GM19328 (cell line): ENCODE results near the gene RILPL2.
"Not testable (repeated sequence)": the region's sequence is repeated elsewhere in the genome, so short reads cannot be mapped to it uniquely, and the experiment has no call there.

Experiments
- ATAC-seq: cut with Tn5 transposase; IDR thresholded peaks from one replicate; pipeline ENCODE4 v1.9.1; 2021; ENCODE audit warnings: mild to moderate bottlenecking, moderate library complexity; ENCODE audit not compliant: unreplicated experiment

RILPL2 gene

GRCh38 chr12:123407269-123407668, 29.2 kb downstream of the RILPL2 start:
- not testable (repeated sequence) for ATAC-seq

DNA sequence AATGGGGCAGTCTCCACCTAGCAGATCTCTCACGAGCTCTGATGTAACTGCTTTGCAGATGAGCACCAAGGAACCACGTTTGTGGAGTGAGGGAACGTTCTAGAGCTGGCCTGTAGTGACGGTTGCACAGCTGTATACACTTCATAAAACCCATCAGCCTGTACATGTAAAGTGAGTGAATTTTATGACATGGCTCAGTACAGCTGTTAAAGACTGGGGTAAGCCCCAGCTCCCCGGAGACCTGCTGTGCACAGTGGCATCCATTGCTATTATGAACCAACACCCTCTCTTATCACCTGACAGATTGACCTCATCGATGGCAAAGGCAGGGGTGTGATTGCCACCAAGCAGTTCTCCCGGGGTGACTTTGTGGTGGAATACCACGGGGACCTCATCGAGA, 31.9 kb downstream of the RILPL2 start:
- no peak for ATAC-seq

DNA sequence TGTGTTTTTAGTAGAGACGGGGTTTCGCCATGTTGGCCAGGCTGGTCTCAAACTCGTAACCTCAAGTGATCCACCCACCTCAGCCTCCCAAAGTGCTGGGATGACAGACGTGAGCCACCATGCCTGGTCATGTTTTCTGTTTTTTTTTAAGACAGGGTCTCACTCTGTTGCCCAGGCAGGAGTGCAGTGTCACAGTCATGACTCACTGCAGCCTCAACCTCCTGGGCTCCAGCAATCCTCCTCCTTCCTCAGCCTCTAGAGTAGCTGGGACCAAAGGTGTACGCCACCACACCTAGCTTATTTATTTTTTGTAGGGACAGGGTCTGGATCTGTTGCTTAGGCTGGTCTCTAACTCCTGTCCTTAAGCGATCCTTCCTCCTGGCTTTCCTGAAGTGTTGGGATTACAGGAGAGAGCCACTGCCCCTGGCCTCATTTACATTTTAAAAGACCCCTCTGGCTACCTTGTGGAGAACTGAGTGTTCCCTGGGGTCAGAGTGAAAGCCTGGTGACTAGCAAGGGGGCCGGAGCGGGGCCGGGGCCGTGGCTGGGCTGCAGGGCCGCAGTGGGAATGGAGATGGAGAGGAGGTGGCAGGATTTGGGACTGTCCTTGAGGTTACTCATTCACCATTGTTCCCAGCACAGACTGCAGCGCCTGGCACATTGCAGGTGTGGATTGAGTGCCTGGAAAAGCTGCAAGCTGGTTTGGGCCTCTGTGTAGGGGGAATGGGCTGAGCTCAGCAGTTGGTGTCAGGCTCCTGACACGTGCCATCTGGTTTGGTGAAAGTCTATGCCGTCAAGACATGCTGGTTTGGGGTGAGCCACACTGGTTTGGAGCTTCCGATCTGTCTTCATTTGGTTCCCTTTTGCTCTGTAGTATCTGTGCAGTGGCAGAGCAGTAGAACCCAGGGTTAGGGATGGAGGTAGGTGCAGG, 34.5 kb downstream of the RILPL2 start:
- no peak for ATAC-seq

- ATAC-seq = no peak
Observed at GRCh38 chr12:123399255-123399617, 37.2 kb downstream of the RILPL2 start.

DNA sequence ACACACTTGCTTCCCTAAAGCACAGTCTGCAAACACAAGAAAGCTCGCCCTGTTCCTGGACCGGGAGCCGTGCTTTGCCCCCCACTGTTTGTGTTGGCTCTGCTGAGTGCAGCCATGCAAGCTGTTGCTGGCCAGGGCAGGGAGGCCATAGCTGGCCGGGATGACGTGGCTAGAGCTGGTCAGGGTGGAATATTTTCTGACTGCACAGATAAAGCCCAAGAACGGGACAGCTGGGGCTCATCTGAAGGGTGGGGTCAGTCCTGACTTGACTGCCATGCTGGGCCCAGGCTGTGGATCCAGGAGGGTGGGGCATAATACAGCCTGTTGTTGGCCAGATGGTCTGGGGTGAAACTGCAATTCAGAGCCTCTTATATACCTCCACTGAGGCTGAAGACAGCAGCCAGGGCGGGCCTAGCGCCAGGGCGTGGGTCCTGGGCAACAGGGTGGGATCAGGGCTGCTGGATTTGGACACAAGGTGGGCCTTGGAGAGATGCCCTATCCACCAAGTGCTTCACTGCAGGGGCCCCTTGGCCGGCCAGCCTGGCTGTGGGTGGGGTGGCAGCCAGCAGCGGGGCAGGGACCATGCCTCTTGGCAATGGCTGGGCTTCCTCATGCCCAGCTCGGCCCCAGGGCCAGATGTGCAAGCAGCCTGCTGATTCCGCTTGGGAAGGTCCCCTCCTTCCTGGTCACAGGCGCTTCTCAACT, 37.8 kb downstream of the RILPL2 start:
- ATAC-seq = no peak

GRCh38 chr12:123398177-123398549, 38.3 kb downstream of the RILPL2 start:
- ATAC-seq = no peak

GRCh38 chr12:123397400-123397799, 39.1 kb downstream of the RILPL2 start:
- ATAC-seq = no peak

DNA sequence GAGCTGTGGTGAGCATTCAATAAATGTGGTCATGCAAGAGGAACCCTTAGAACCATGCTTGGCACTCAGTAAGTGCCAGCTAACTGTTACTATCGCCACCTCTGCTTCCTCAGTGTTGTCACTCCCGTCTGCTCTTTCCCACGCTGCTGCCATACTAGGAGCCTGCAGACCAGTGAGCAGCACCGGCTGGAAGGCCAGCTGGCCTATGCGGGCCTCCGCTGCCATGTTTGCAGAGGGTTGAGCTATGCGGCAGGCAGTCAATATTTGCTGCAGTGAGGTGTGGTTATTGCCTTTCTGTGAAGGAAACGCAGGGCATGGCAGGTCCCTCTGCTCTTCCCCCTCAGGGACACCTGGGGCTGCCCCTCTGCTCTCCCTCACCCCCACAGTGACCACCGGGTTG, 39.5 kb downstream of the RILPL2 start:
- ATAC-seq = no peak

DNA sequence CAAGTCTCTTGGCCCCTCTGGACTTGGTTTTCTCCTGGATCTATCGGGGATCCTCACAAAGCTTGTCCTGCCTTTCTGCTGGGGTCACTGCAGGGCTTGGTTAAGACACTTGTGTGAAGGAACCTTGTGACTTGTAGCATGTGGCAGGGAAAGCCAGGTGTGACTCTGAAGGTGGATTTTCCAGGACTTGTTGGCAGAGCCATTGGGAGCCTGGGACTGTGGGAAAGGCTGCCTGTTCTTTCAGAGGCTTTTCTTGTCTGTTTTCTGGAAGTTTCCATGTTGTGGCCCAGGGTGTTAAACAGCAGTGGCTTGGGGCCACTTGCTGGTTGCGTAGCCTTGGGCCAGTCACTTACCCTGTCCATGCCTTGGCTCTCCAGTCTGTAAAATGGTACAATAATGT, 39.9 kb downstream of the RILPL2 start:
- ATAC-seq = no peak

DNA sequence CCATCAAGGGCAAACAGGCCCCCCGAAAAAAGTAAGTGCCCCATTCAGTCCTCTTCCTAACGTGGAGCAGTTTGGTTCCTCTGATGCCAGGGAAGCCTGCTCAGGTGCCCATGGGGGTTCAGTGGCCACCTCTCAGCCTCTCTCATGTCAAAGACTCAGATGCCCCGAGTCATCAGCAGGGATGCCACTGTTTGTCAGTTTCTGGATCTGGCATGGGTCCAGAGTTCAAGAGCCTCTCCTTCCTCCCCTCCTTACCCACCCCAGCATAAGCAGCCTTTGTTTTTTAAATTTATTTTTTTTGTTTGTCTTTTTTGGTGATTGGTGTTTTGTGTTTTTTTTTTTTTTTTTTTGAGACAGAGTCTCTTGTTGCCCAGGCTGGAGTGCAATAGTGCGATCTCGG, 41.2 kb downstream of the RILPL2 start:
- ATAC-seq = no peak

DNA sequence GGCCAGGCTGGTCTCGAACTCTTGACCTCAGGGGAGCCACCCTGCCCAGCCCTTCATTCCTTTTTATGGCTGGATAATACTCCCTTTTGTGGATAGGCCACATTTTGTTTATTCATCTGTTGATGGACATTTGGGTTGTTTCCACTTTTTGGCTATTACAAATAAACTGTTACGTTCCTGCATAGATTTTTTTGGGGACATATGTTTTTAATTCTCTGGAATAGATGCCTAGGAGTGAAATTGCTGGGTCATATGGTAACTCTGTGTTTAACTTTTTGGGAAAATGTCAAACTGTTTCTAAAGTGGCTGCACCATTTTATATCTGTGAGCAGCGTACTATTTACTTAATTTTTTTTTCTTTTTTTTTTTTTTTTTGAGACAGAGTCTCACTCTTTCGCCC, 42.7 kb downstream of the RILPL2 start:
- ATAC-seq = no peak

DNA sequence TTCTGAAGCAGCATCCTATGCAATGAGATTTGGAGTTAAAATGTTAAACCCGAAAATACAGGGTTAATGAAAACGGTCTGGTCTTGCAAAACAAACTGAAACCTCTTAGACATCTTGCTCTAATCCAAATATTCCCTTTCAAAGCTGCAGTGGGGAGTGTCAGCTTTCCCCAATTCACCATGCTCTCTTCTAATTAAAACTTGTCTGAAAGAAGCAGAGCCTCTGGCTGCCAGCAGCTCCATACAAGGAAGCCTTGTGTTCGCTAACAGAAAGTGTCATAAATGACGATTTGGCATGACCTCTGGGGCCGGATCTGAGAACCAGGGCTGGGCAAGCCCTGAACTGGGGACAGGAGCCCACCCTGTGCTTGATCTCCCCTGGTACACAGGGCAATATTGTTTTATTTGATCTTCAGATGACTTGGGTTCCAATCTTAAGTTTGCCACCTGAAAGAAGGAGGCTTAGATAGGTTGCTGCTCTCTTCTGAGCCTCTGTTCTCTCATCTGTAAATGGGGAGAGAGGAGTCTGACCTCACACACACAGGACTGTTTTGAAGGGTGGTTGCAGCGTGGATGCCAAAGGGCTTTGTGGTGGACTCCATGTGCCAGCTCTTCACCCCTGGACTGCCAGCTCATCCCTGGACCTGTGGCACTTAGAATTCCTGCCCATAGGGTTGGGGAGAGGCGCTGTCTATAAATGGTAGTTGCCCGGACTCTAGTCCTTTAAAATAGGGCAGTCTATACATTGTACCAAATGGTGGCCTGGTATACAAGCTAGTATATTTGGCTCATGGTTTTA, 44.7 kb downstream of the RILPL2 start:
- no peak for ATAC-seq

- no peak for ATAC-seq
Observed at GRCh38 chr12:123390498-123391426, 45.7 kb downstream of the RILPL2 start.

DNA sequence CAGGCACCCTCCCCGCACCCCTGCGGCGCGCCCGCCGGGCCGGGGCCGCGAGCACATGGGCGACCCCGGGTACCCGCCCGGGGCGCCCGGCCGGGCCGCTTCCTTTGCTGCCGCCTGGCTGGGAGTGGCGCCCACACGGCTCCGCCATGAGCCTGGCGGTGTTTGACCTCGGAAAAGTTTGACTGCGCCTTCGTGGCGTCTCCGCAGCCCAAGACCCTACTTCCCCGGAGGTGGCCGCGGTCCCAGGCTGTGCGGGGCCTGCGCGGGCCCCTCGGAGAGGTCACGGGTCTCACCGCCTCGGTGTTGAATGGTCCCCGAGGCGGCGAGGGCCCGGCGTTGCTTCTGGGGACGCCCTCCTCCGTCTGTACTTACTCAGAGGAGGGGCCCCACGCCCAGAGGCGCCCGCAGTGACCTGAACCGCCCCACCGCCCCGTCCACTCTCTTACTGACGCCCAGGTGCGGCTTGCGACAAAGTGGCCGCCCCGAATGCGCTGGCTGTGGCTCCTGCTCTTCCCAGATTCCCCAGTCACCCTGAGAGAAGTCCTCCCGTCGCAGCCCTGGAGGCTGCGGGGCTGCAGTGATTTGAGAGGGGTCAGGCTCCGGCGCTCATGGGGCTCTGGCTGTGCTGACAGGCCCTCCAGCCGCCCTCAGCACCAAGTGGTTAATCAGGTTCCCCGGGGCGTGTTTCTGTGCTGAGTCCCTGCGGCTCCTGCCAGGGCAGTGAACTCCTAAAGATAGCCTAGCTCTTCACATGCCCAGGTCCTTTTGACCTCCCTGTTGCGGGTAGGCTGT, 46.7 kb downstream of the RILPL2 start:
- peak; percentile 25 for ATAC-seq

DNA sequence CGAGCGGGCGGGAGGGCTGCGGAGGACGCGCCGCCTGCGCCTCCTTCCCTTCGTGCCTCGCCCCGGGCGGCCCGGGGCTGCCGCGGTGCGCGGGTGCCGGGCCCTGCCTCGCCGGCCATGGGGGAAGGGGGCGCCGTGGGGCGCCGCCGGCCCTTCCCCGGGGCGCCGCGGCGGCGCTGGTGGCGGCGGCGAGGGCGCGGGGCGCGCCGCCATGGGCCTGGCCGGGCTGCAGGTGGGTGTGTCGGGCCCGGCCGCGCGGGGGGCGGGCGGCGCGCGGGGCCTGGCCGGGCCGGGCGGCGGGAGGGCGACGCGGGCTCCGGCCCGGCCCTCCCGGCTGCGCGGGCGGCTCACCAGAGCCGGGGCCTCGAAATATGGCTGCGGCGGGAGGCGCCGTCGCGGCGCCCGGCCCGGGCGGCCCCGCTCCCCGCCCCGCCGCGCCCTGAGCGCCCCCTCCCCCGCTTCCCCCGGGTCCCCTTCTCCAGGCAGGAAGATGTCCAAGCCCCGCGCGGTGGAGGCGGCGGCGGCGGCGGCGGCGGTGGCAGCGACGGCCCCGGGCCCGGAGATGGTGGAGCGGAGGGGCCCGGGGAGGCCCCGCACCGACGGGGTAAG, 47.4 kb downstream of the RILPL2 start:
- peak; percentile 12 for ATAC-seq

DNA sequence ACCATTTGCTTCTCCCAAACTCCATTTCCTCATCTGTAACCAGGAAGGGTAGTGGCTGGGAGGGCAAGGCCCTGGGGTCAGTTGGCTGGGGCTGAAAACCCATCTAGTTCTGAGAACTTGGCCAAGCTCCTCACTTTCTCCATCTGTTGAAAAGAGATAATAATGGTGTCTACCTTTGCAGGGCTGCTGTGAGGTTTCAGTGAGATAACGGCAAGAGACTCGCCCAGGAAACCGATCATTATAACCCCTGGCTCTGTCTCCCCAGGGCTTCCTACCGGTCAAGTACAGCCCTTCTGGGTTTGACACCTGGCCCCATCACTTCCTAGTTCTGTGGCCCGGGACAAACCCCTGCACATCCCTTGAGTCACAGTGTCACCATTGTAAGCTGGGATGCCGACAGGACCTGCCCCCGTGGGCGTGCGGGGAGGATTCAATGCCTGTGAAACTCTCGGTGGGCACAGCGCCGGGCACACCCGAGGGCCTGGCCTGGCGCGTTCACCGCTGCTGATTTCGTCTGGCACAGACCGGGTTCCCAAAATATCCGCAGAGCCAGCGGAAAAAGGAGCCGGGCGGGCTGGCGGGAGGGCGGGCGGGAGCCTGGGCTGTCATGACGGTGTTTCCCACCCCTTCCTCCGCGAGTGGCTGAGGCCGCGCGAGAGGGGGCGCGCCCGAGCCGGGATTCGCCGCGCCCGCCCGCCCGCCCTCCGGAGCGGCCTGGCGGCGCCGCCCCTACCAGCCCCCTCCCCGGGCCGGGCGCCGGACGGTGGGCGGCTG, 48.1 kb downstream of the RILPL2 start:
- ATAC-seq = peak; percentile 37

DNA sequence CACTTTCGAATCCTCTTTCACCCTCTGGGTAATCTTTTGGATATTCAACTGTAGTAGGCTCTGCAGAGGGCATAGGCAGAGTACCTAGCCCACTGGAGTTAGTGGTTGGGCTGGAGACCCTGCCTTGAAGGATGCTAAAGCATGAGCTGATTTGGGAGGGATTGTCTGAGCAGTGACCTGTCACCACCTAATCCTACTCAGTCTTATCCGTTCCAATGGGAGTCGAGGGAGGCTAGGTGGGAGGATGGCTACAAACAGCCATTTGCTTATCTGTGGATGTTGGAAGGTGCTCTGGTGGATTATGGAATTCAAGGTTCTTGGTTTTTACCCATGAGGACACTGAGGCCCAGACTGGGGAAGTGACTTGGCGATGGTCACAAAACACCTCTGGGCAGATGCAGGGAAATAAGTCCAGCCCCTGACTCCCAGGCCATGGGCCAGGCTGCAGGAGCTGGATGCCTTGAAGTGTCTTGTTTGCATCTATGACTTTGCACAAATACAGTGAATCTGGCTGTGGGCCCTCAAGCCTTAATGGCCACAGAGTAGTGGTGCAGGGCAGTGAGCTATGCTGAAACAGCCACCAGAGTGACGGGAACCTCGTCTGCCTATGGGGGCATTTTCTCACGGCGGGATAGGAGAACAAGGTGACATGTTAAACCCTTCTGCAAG, 48.8 kb downstream of the RILPL2 start:
- no peak for ATAC-seq

DNA sequence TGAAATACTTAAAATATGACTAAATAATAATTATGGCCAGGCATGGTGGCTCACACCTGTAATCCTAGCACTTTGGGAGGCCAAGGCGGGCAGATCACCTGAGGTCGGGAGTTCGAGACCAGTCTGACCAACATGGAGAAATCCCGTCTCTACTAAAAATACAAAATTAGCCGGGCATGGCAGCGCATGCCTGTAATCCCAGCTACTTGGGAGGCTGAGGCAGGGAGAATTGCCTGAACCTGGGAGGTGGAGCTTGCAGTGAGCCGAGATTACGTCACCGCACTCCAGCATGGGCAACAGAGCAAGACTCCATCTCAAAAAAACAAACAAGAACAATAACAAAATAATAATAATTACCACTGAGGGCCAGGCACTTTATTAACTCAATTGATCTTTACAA, 50.9 kb downstream of the RILPL2 start:
- not testable (repeated sequence) for ATAC-seq
